Stimulated activated naive CD8-positive, alpha-beta T cell treated with anti-CD3 and anti-CD28 coated beads, Interleukin-15, Interleukin-2, amounts not matched to agents 100 ng/mL and 50 ng/mL, for 24 hours (primary cell): ENCODE measurements around the gene CYP19A1.

Experiments
- H3K27ac Mint-ChIP-seq: one replicate; pipeline ENCODE4 v1.8.0; 2021; ENCODE audit warnings: mild to moderate bottlenecking, mixed read lengths
- H3K27me3 Mint-ChIP-seq: one replicate; pipeline ENCODE4 v1.8.0; 2021; ENCODE audit warnings: mixed read lengths
- H3K36me3 Mint-ChIP-seq: one replicate; pipeline ENCODE4 v1.8.0; 2021; ENCODE audit warnings: low read depth, mixed read lengths
- H3K4me1 Mint-ChIP-seq: one replicate; pipeline ENCODE4 v1.8.0; 2021; ENCODE audit warnings: low read depth, mixed read lengths
- H3K4me3 Mint-ChIP-seq: one replicate; pipeline ENCODE4 v1.8.0; 2021; ENCODE audit warnings: mild to moderate bottlenecking, mixed read lengths
- H3K9me3 Mint-ChIP-seq: one replicate; pipeline ENCODE4 v1.8.0; 2021; ENCODE audit warnings: mixed read lengths

Gene CYP19A1

GRCh38 chr15:51346136-51346535 is 7.7 kb upstream of the CYP19A1 start:
- H3K4me3 Mint-ChIP-seq, result no peak overlapping the region
- peaks cover 27% of the 10 kb centered on the region for H3K27me3 Mint-ChIP-seq
- no peak overlapping the region for H3K27ac Mint-ChIP-seq
- no peaks in the 10 kb centered on the region for H3K36me3 Mint-ChIP-seq
- H3K4me1 Mint-ChIP-seq, result no peaks in the 10 kb centered on the region
- H3K9me3 Mint-ChIP-seq, result no peaks in the 10 kb centered on the region

- Mint-ChIP-seq H3K4me3 (no peak overlapping the region), H3K36me3 (no peaks in the 10 kb centered on the region), H3K9me3 (no peaks in the 10 kb centered on the region), H3K27me3 (peaks cover 38% of the 10 kb centered on the region), H3K27ac (no peak overlapping the region), H3K4me1 (no peaks in the 10 kb centered on the region)
These were observed 5.1 kb upstream of the CYP19A1 start for GRCh38 chr15:51343466-51343865.

- Mint-ChIP-seq H3K27me3 (peaks cover 38% of the 10 kb centered on the region), H3K4me3 (no peak overlapping the region), H3K9me3 (no peaks in the 10 kb centered on the region), H3K27ac (no peak overlapping the region), H3K4me1 (no peaks in the 10 kb centered on the region), H3K36me3 (no peaks in the 10 kb centered on the region)
These were observed 4.0 kb upstream of the CYP19A1 start for GRCh38 chr15:51342227-51342999.

- Mint-ChIP-seq H3K27me3 (peaks cover 38% of the 10 kb centered on the region), H3K4me3 (no peak within 1 kb of the TSS), H3K9me3 (no peaks in the 10 kb centered on the region), H3K4me1 (no peaks in the 10 kb centered on the region), H3K27ac (no peak within 1 kb of the TSS), H3K36me3 (no peaks in the 10 kb centered on the region)
These were observed 3.2 kb upstream of the CYP19A1 start, which contains the start of gene GLDN for GRCh38 chr15:51341366-51342226. TSS of gene GLDN (plus strand) at chr15:51341655. CDS start at chr15:51341685, 30 bp downstream.

- Mint-ChIP-seq H3K27me3 (peaks cover 19% of the 10 kb centered on the region), H3K9me3 (no peaks in the 10 kb centered on the region), H3K4me3 (no peak overlapping the region), H3K36me3 (no peaks in the 10 kb centered on the region), H3K4me1 (peaks cover 3% of the 10 kb centered on the region), H3K27ac (no peak overlapping the region)
These were observed 2.6 kb downstream of the CYP19A1 start for GRCh38 chr15:51335538-51336410.

GRCh38 chr15:51335087-51335486 is 3.3 kb downstream of the CYP19A1 start:
- Mint-ChIP-seq H3K27ac (no peak overlapping the region), H3K9me3 (no peaks in the 10 kb centered on the region), H3K4me3 (no peak overlapping the region), H3K27me3 (peaks cover 12% of the 10 kb centered on the region), H3K36me3 (no peaks in the 10 kb centered on the region), H3K4me1 (peaks cover 3% of the 10 kb centered on the region)

- Mint-ChIP-seq H3K4me3 (no peak overlapping the region), H3K4me1 (peaks cover 3% of the 10 kb centered on the region), H3K9me3 (no peaks in the 10 kb centered on the region), H3K27ac (no peak overlapping the region), H3K27me3 (peaks cover 15% of the 10 kb centered on the region), H3K36me3 (no peaks in the 10 kb centered on the region)
These were observed 4.4 kb downstream of the CYP19A1 start for GRCh38 chr15:51334011-51334451.

GRCh38 chr15:51333571-51333970 is 4.8 kb downstream of the CYP19A1 start:
- H3K4me1 Mint-ChIP-seq, result peaks cover 3% of the 10 kb centered on the region
- no peaks in the 10 kb centered on the region for H3K36me3 Mint-ChIP-seq
- H3K9me3 Mint-ChIP-seq, result no peaks in the 10 kb centered on the region
- no peak overlapping the region for H3K27ac Mint-ChIP-seq
- H3K27me3 Mint-ChIP-seq, result peaks cover 16% of the 10 kb centered on the region
- H3K4me3 Mint-ChIP-seq, result no peak overlapping the region

- no peak overlapping the region for H3K4me3 Mint-ChIP-seq
- no peaks in the 10 kb centered on the region for H3K9me3 Mint-ChIP-seq
- H3K4me1 Mint-ChIP-seq, result peaks cover 3% of the 10 kb centered on the region
- peaks cover 16% of the 10 kb centered on the region for H3K27me3 Mint-ChIP-seq
- no peak overlapping the region for H3K27ac Mint-ChIP-seq
- no peaks in the 10 kb centered on the region for H3K36me3 Mint-ChIP-seq
These were observed 5.9 kb downstream of the CYP19A1 start for GRCh38 chr15:51332206-51333147.

- Mint-ChIP-seq H3K4me1 (peaks cover 3% of the 10 kb centered on the region), H3K4me3 (no peak overlapping the region), H3K9me3 (no peaks in the 10 kb centered on the region), H3K27ac (no peak overlapping the region), H3K36me3 (no peaks in the 10 kb centered on the region), H3K27me3 (peaks cover 14% of the 10 kb centered on the region)
These were observed 7.3 kb downstream of the CYP19A1 start for GRCh38 chr15:51331141-51331540.

GRCh38 chr15:51328926-51329325 is 9.5 kb downstream of the CYP19A1 start:
- H3K4me3 Mint-ChIP-seq, result no peak overlapping the region
- peaks cover 1% of the 10 kb centered on the region for H3K4me1 Mint-ChIP-seq
- H3K27me3 Mint-ChIP-seq, result peaks cover 14% of the 10 kb centered on the region

GRCh38 chr15:51327081-51327480 is 11.3 kb downstream of the CYP19A1 start:
- no peaks in the 10 kb centered on the region for H3K9me3 Mint-ChIP-seq
- no peaks in the 10 kb centered on the region for H3K36me3 Mint-ChIP-seq
- H3K27me3 Mint-ChIP-seq, result peaks cover 17% of the 10 kb centered on the region
- no peak overlapping the region for H3K27ac Mint-ChIP-seq
- no peak overlapping the region for H3K4me3 Mint-ChIP-seq
- no peaks in the 10 kb centered on the region for H3K4me1 Mint-ChIP-seq

More at GRCh38 chr15:51328926-51329325, 9.5 kb downstream of the CYP19A1 start:
- Mint-ChIP-seq H3K36me3 (no peaks in the 10 kb centered on the region), H3K27ac (no peak overlapping the region), H3K9me3 (no peaks in the 10 kb centered on the region)

- no peaks in the 10 kb centered on the region for H3K9me3 Mint-ChIP-seq
- no peak overlapping the region for H3K4me3 Mint-ChIP-seq
- H3K27me3 Mint-ChIP-seq, result peaks cover 17% of the 10 kb centered on the region
- no peaks in the 10 kb centered on the region for H3K36me3 Mint-ChIP-seq
- no peaks in the 10 kb centered on the region for H3K4me1 Mint-ChIP-seq
- no peak overlapping the region for H3K27ac Mint-ChIP-seq
These were observed 13.2 kb downstream of the CYP19A1 start for GRCh38 chr15:51325167-51325566.

GRCh38 chr15:51323749-51324148 is 14.6 kb downstream of the CYP19A1 start:
- Mint-ChIP-seq H3K4me1 (no peaks in the 10 kb centered on the region), H3K36me3 (no peaks in the 10 kb centered on the region), H3K27me3 (peaks cover 8% of the 10 kb centered on the region), H3K4me3 (no peak overlapping the region), H3K27ac (no peak overlapping the region), H3K9me3 (no peaks in the 10 kb centered on the region)
